Liver (tissue), 9 donors: ENCODE results near the gene HAUS7. TPM values are rescaled to one million over a fixed set of nuclear protein-coding genes. Genes with fewer than 3 reads are reported as not detected.

Experiments used
- DNase-seq: peaks from one replicate; pipeline ENCODE4 v3.0.0-alpha.2; 2017; ENCODE audit warnings: low spot score
- H3K27ac ChIP-seq, 2 donors: one replicate each; pipeline ENCODE4 v1.7.0; 2013; ENCODE audit warnings: inconsistent platforms in 2 of 2, low read length in 2 of 2, control low read depth in 1 of 2, low read depth in 1 of 2, mild to moderate bottlenecking in 1 of 2
- H3K27me3 ChIP-seq, 4 donors: one replicate each; pipeline versions ENCODE4 v1.6.1 to v1.7.0; 2013; ENCODE audit warnings: low read length in 3 of 4, inconsistent platforms in 1 of 4, mild to moderate bottlenecking in 1 of 4, moderate library complexity in 1 of 4; ENCODE audit not compliant: control insufficient read depth in 4 of 4, insufficient read depth in 4 of 4
- H3K36me3 ChIP-seq, 4 donors: one replicate each; pipeline versions ENCODE4 v1.6.1 to v1.7.0; 2013; ENCODE audit warnings: low read length in 3 of 4, mild to moderate bottlenecking in 3 of 4, low read depth in 1 of 4, moderate library complexity in 1 of 4; ENCODE audit not compliant: control insufficient read depth in 4 of 4, insufficient read depth in 3 of 4
- H3K4me1 ChIP-seq, 4 donors: one replicate each; pipeline versions ENCODE4 v1.6.1 to v1.7.0; 2013; ENCODE audit warnings: low read length in 3 of 4, mild to moderate bottlenecking in 3 of 4, moderate library complexity in 1 of 4; ENCODE audit not compliant: control insufficient read depth in 4 of 4, insufficient read depth in 4 of 4
- H3K4me3 ChIP-seq, 3 donors: one replicate each; pipeline versions ENCODE4 v1.6.1 to v1.7.0; 2013; ENCODE audit warnings: low read length in 3 of 3, control low read depth in 1 of 3, low read depth in 1 of 3, mild to moderate bottlenecking in 1 of 3
- H3K9ac ChIP-seq, 2 donors: one replicate each; pipeline ENCODE4 v1.7.0; 2013; ENCODE audit warnings: low read length in 2 of 2, mild to moderate bottlenecking in 2 of 2, moderate library complexity in 2 of 2, control low read depth in 1 of 2, low read depth in 1 of 2
- H3K9me3 ChIP-seq, 4 donors: one replicate each; pipeline versions ENCODE4 v1.6.1 to v1.7.0; 2013; ENCODE audit warnings: low read length in 3 of 4; ENCODE audit not compliant: control insufficient read depth in 4 of 4
- ATF3 ChIP-seq: IDR thresholded peaks from 2 replicates; pipeline ENCODE4 v1.6.1; 2016; ENCODE audit warnings: antibody characterized with exemption
- CTCF ChIP-seq: fragments of 150-350 bp; IDR thresholded peaks from 2 replicates; pipeline ENCODE4 v1.5.1; 2017; ENCODE audit warnings: improper control_type of control experiment, low read depth, low read length; ENCODE audit not compliant: missing input control
- EGR1 ChIP-seq, 2 donors: IDR thresholded peaks; 2 replicates each; pipeline ENCODE4 v1.6.1; 2016 to 2018; ENCODE audit warnings: antibody characterized with exemption in 2 of 2, low read depth in 2 of 2
- FOXA1 ChIP-seq: IDR thresholded peaks from 2 replicates; pipeline ENCODE4 v1.6.1; 2016; ENCODE audit warnings: antibody characterized with exemption
- FOXA2 ChIP-seq: IDR thresholded peaks from 2 replicates; pipeline ENCODE4 v1.6.1; 2016; ENCODE audit warnings: antibody characterized with exemption
- GABPA ChIP-seq, 2 donors: IDR thresholded peaks in 1 of 2; conservative IDR thresholded peaks in 1 of 2; 2 replicates each; pipeline ENCODE4 v1.6.1; 2016; ENCODE audit warnings: antibody characterized with exemption in 2 of 2, mild to moderate bottlenecking in 1 of 2, moderate library complexity in 1 of 2
- HNF4A ChIP-seq, 2 donors: conservative IDR thresholded peaks; 2 replicates each; pipeline ENCODE4 v1.6.1; 2016; ENCODE audit warnings: antibody characterized with exemption in 2 of 2, mild to moderate bottlenecking in 2 of 2
- JUND ChIP-seq, 2 donors: IDR thresholded peaks; 2 replicates each; pipeline ENCODE4 v1.6.1; 2016; ENCODE audit warnings: antibody characterized with exemption in 2 of 2
- MAX ChIP-seq: IDR thresholded peaks from 2 replicates; pipeline ENCODE4 v1.6.1; 2016; ENCODE audit warnings: antibody characterized with exemption
- NR2F2 ChIP-seq: IDR thresholded peaks from 2 replicates; pipeline ENCODE4 v1.6.1; 2016; ENCODE audit warnings: antibody characterized with exemption
- RAD21 ChIP-seq, 2 donors: IDR thresholded peaks; 2 replicates each; pipeline ENCODE4 v1.6.1; 2016; ENCODE audit warnings: antibody characterized with exemption in 2 of 2, mild to moderate bottlenecking in 2 of 2
- REST ChIP-seq: IDR thresholded peaks from 2 replicates; pipeline ENCODE4 v1.6.1; 2016; ENCODE audit warnings: antibody characterized with exemption, mild to moderate bottlenecking
- RXRA ChIP-seq, 2 donors: IDR thresholded peaks; 2 replicates each; pipeline ENCODE4 v1.6.1; 2017 to 2018; ENCODE audit warnings: antibody characterized with exemption in 2 of 2, mild to moderate bottlenecking in 1 of 2
- SP1 ChIP-seq: IDR thresholded peaks from 2 replicates; pipeline ENCODE4 v1.6.1; 2018; ENCODE audit warnings: antibody characterized with exemption, mild to moderate bottlenecking
- TAF1 ChIP-seq: conservative IDR thresholded peaks from 2 replicates; pipeline ENCODE4 v1.6.1; 2016; ENCODE audit warnings: antibody characterized with exemption, mild to moderate bottlenecking
- YY1 ChIP-seq: IDR thresholded peaks from 2 replicates; pipeline ENCODE4 v1.6.1; 2016; ENCODE audit warnings: antibody characterized with exemption, mild to moderate bottlenecking
- ZBTB33 ChIP-seq: IDR thresholded peaks from 2 replicates; pipeline ENCODE4 v1.6.1; 2016; ENCODE audit warnings: antibody characterized with exemption
- WGBS: extraction: QIAGEN DNeasy Blood & Tissue Kit; methylation state at CpG from one replicate; pipeline ENCODE4 v1.1.7; 2013; 5-methylcytosine and 5-hydroxymethylcytosine counted together
- polyA plus RNA-seq, 2 donors: library from polyadenylated mRNA; stranded (reverse) in 1 of 2; unstranded in 1 of 2; fragments of 200-250 nt in 1 of 2; fragments of >200 nt in 1 of 2; fragmentation: Nextera tagmentation in 1 of 2; extraction: Ambion mirVana in 1 of 2; gene quantifications; one replicate each; pipeline versions ENCODE4 v1.2.1 to v1.2.3, GENCODE V29; 2013 to 2015
- total RNA-seq, 2 donors: library from RNA; depleted of rRNA; stranded (reverse); fragments of >200 nt; gene quantifications; one replicate each; pipeline ENCODE4 v1.2.3, GENCODE V29; 2014
- donor health status: healthy.
- donor health status: healthy.
- donor health status: healthy.
- donor health status: healthy.
- donor health status: healthy.

HAUS7 gene
- total and polyA plus RNA-seq, 4 donors = 7.0 to 8.9 (median 7.8) TPM

GRCh38 chrX:153498453-153498852 lies 28.1 kb upstream of the HAUS7 start:
- TF ChIP-seq ZBTB33 = no peak
- TF ChIP-seq ATF3 = no peak
- TF ChIP-seq HNF4A (conservative IDR thresholded peaks at IDR 0.05) = no peak
- TF ChIP-seq GABPA (IDR thresholded peaks at IDR 0.05 in 1 of 2, conservative IDR thresholded peaks at IDR 0.05 in 1 of 2) = no peak
- TF ChIP-seq JUND (IDR thresholded peaks at IDR 0.05) = no peak
- TF ChIP-seq RXRA (IDR thresholded peaks at IDR 0.05) = no peak
- no peak for TF ChIP-seq NR2F2
- TF ChIP-seq SP1 = no peak
- no peak for TF ChIP-seq FOXA2
- no peak for TF ChIP-seq FOXA1
- no peak for TF ChIP-seq YY1
- no peak for TF ChIP-seq TAF1
- TF ChIP-seq EGR1 (IDR thresholded peaks at IDR 0.05; ENCODE audit: low read depth in 2 of 2) = no peak
- TF ChIP-seq MAX = no peak
- Histone ChIP-seq H3K4me1 (no peaks in the 10 kb centered on the region), H3K4me3 (no peak overlapping the region), H3K27ac (no peak overlapping the region), H3K27me3 (no peaks in the 10 kb centered on the region), H3K36me3 (no peaks in the 10 kb centered on the region), H3K9me3 (no peaks in the 10 kb centered on the region), H3K9ac (no peak overlapping the region)
- WGBS = 85% methylated on average over 7 of the region's 7 CpGs
- no peak for DNase-seq

GRCh38 chrX:153496590-153496959 lies 26.2 kb upstream of the HAUS7 start:
- no peak for DNase-seq
- H3K4me3 ChIP-seq = peak overlapping the region in 1 of 3 donors; percentile 19
- H3K9me3 ChIP-seq = no peaks in the 10 kb centered on the region
- H3K4me1 ChIP-seq = peaks cover 0 to 6% (median 0%) of the 10 kb centered on the region in 4 donors
- H3K9ac ChIP-seq = no peak overlapping the region
- no peaks in the 10 kb centered on the region for H3K36me3 ChIP-seq
- no peak overlapping the region for H3K27ac ChIP-seq
- TF ChIP-seq HNF4A (conservative IDR thresholded peaks at IDR 0.05) (no peak), FOXA1 (no peak), MAX (no peak), TAF1 (no peak), ATF3 (no peak), FOXA2 (no peak), JUND (IDR thresholded peaks at IDR 0.05) (no peak), REST (no peak), SP1 (no peak), ZBTB33 (no peak), NR2F2 (no peak), RAD21 (IDR thresholded peaks at IDR 0.05) (no peak), RXRA (IDR thresholded peaks at IDR 0.05) (no peak), CTCF (no peak), EGR1 (IDR thresholded peaks at IDR 0.05; ENCODE audit: low read depth in 2 of 2) (no peak)
- no peaks in the 10 kb centered on the region for H3K27me3 ChIP-seq
- WGBS = 60% methylated on average over 7 of the region's 8 CpGs
